HepG2 (cell line): ENCODE measurements around the gene SLC34A3. TPM values are rescaled to one million over a fixed set of nuclear protein-coding genes. Genes with fewer than 3 reads are reported as not detected.

ENCODE experiments used
- ATAC-seq: fragments of 200-7000 bp; cut with Tn5 transposase; 3 replicates; pipeline ENCODE4 v1.9.1; 2020; ENCODE audit warnings: mild to moderate bottlenecking, moderate library complexity
- BruUV-seq: library from RNA; stranded (reverse); fragments of 400-500 nt; replicated peaks from 2 replicates; lab custom pipeline; 2021; lab: Mats Ljungman, UMichigan
- CTCF ChIA-PET: fragments of 300-600 bp; formaldehyde crosslinking; extraction: SDS; loops from one replicate; lab custom pipeline; 2021; ENCODE audit warnings: low total read pairs, inconsistent platforms, low intra/inter-chr PET ratio; lab: Yijun Ruan, JAX
- POLR2A ChIA-PET: fragments of 350-600 bp; sonication (Branson Sonifier 250); formaldehyde crosslinking; loops from one replicate; lab custom pipeline; 2020; ENCODE audit warnings: antibody characterized with exemption, inconsistent platforms; lab: Yijun Ruan, JAX
- DNase-seq: peaks from one replicate; pipeline ENCODE4 v3.0.0-alpha.2; 2015; ENCODE audit warnings: low spot score
- FAIRE-seq: peaks from 3 replicates; lab custom pipeline; 2011; peaks lifted over from hg19 to GRCh38; lab: Jason Lieb, UNC
- H2AFZ ChIP-seq: one replicate; pipeline ENCODE4 v1.6.1; 2011; ENCODE audit warnings: low read length, inconsistent platforms
- H3K27ac ChIP-seq: fragments of 300-600 bp; 3 replicates; pipeline ENCODE4 v1.8.0; 2011; ENCODE audit warnings: mixed run types, mild to moderate bottlenecking, mixed read lengths, low read length, inconsistent platforms; ENCODE audit not compliant: insufficient read depth; ENCODE audit errors: extremely low read length
- H3K27me3 ChIP-seq, 2 experiments: fragments of 200-600 bp in 1 of 2; 2 replicates in 1 of 2; 3 replicates in 1 of 2; pipeline versions ENCODE4 v1.6.0 to v1.8.0; 2011; ENCODE audit warnings: low read length in 2 of 2, mild to moderate bottlenecking in 2 of 2, moderate library complexity in 2 of 2, inconsistent platforms in 1 of 2; ENCODE audit not compliant: insufficient read depth in 2 of 2, control insufficient read depth in 1 of 2
- H3K36me3 ChIP-seq, 2 experiments: fragments of 200-600 bp in 1 of 2; replicated peaks in 1 of 2; 2 replicates in 1 of 2; 3 replicates in 1 of 2; pipeline versions ENCODE4 v1.5.1 to v1.8.0; 2011; ENCODE audit warnings: low read length in 2 of 2, inconsistent platforms in 1 of 2; ENCODE audit not compliant: insufficient read depth in 2 of 2, control insufficient read depth in 1 of 2
- H3K4me1 ChIP-seq: 2 replicates; pipeline ENCODE4 v1.5.1; 2012; ENCODE audit warnings: low read length, inconsistent platforms; ENCODE audit not compliant: insufficient read depth
- H3K4me2 ChIP-seq: 2 replicates; pipeline ENCODE4 v1.6.0; 2011; ENCODE audit warnings: low read depth, low read length, inconsistent platforms
- H3K4me3 ChIP-seq, 3 experiments: fragments of 200-600 bp in 1 of 3; sonication (generic), shearing (Covaris generic) in 1 of 3; replicated peaks in 1 of 3; 2 replicates each; pipeline ENCODE4 v1.5.1; 2011 to 2016; ENCODE audit warnings: low read length in 3 of 3, inconsistent platforms in 2 of 3, low read depth in 2 of 3, mild to moderate bottlenecking in 2 of 3, control low read depth in 1 of 3, mixed read lengths in 1 of 3; ENCODE audit not compliant: insufficient read depth in 1 of 3
- H3K79me2 ChIP-seq: one replicate; pipeline ENCODE4 v1.6.1; 2011; ENCODE audit warnings: low read length, inconsistent platforms; ENCODE audit not compliant: insufficient read depth
- H3K9ac ChIP-seq: 2 replicates; pipeline ENCODE4 v1.6.0; 2011; ENCODE audit warnings: mild to moderate bottlenecking, low read depth, low read length, inconsistent platforms; ENCODE audit not compliant: insufficient read depth
- H3K9me3 ChIP-seq: 2 replicates; pipeline ENCODE4 v1.5.1; 2012; ENCODE audit warnings: mild to moderate bottlenecking, low read length
- H4K20me1 ChIP-seq: 2 replicates; pipeline ENCODE4 v1.6.0; 2011; ENCODE audit warnings: inconsistent platforms, mild to moderate bottlenecking, low read length, moderate library complexity; ENCODE audit not compliant: insufficient read depth
- ARNT2 ChIP-seq: sonication (generic); formaldehyde crosslinking; IDR thresholded peaks from 2 replicates; pipeline ENCODE4 v1.8.0; 2022; ENCODE audit warnings: mild to moderate bottlenecking, low read depth, missing genetic modification reagents, moderate library complexity
- CBX2 ChIP-seq, 2 experiments: fragments of 200-600 bp in 1 of 2; sonication (generic); formaldehyde crosslinking in 1 of 2; IDR thresholded peaks; 2 replicates each; pipeline versions ENCODE4 v1.7.0 to v1.8.1; 2018 to 2022; ENCODE audit warnings: low read depth in 2 of 2, low read length in 1 of 2, mild to moderate bottlenecking in 1 of 2, missing genetic modification reagents in 1 of 2
- CREB3 ChIP-seq: sonication (generic); formaldehyde crosslinking; IDR thresholded peaks from 2 replicates; pipeline ENCODE4 v1.5.0; 2020; ENCODE audit warnings: missing genetic modification reagents
- HDAC2 ChIP-seq: sonication (generic); formaldehyde crosslinking; IDR thresholded peaks from 2 replicates; pipeline ENCODE4 v1.4.0; 2020; ENCODE audit warnings: missing genetic modification reagents
- KLF11 ChIP-seq: IDR thresholded peaks from 2 replicates; pipeline ENCODE4 v1.6.1; 2016; ENCODE audit warnings: missing compliant biosample characterization
- MIXL1 ChIP-seq: IDR thresholded peaks from 2 replicates; pipeline ENCODE4 v1.6.1; 2016
- NR2F6 ChIP-seq, 2 experiments: IDR thresholded peaks; 2 replicates each; pipeline ENCODE4 v1.6.1; 2016; ENCODE audit warnings: antibody characterized with exemption in 1 of 2, mild to moderate bottlenecking in 1 of 2
- PHF8 ChIP-seq: sonication (generic); formaldehyde crosslinking; IDR thresholded peaks from 2 replicates; pipeline ENCODE4 v1.5.0; 2020; ENCODE audit warnings: missing genetic modification reagents
- PRDM10 ChIP-seq: sonication (generic); formaldehyde crosslinking; IDR thresholded peaks from 2 replicates; pipeline ENCODE4 v1.4.0; 2020; ENCODE audit warnings: low read depth, missing genetic modification reagents
- ZIK1 ChIP-seq: sonication (generic); formaldehyde crosslinking; IDR thresholded peaks from 2 replicates; pipeline ENCODE4 v1.5.0; 2020; ENCODE audit warnings: mild to moderate bottlenecking, low read depth, missing genetic modification reagents, borderline replicate concordance
- ZNF354B ChIP-seq: sonication (generic); formaldehyde crosslinking; IDR thresholded peaks from 2 replicates; pipeline ENCODE4 v1.8.0; 2022; ENCODE audit warnings: mild to moderate bottlenecking, missing genetic modification reagents
- ZNF839 ChIP-seq: sonication (generic); formaldehyde crosslinking; IDR thresholded peaks from 2 replicates; pipeline ENCODE4 v1.4.0; 2020; ENCODE audit warnings: missing genetic modification reagents, mild to moderate bottlenecking, borderline replicate concordance
- WGBS: methylation state at CpG from one replicate; pipeline ENCODE4 v1.1.6; 2017; ENCODE audit warnings: low lambda C conversion rate; 5-methylcytosine and 5-hydroxymethylcytosine counted together
- in situ Hi-C: cut with HindIII; loops from 2 replicates; pipeline ENCODE4 v1.10.0; 2017; ENCODE audit warnings: low pct_unique_long_range_greater_than_20kb; ENCODE audit not compliant: extremely low pct_ligation_motif_present
- intact Hi-C: fragments of 100-400 bp; cut with micrococcal nuclease; formaldehyde crosslinking; loops from one replicate; pipeline ENCODE4 v1.10.0; 2022; ENCODE audit not compliant: unreplicated experiment
- polyA plus RNA-seq, 8 experiments: library from polyadenylated mRNA; depleted of rRNA in 3 of 8; stranded (reverse) in 7 of 8; unstranded in 1 of 8; fragments of >200 nt; fragmentation: Illumina TruSeq in 4 of 8; extraction: Trizol in 4 of 8; gene quantifications; 2 replicates each; pipeline versions ENCODE4 v1.2.1 to v1.2.3, GENCODE V29; 2011 to 2016; ENCODE audit warnings: low read depth in 4 of 8, missing spikeins in 1 of 8, mixed read lengths in 1 of 8; ENCODE audit not compliant: insufficient read depth in 1 of 8
- total RNA-seq, 5 experiments: library from RNA; depleted of rRNA; stranded (reverse); fragments of >200 nt; fragmentation: Illumina TruSeq; extraction: Trizol; gene quantifications; 2 replicates each; pipeline ENCODE4 v1.2.3, GENCODE V29; 2016; ENCODE audit warnings: low read depth in 1 of 5
- TF ChIP-seq, protein P1 (sequence below): IDR thresholded peaks from 2 replicates; pipeline ENCODE4 v1.6.1; 2016
- TF ChIP-seq, protein P2 (sequence below): sonication (generic); formaldehyde crosslinking; conservative IDR thresholded peaks from 2 replicates; pipeline ENCODE4 v1.8.0; 2022; ENCODE audit warnings: missing genetic modification reagents
- TF ChIP-seq, protein P3 (sequence below): sonication (generic); formaldehyde crosslinking; IDR thresholded peaks from 2 replicates; pipeline ENCODE4 v1.4.0; 2020; ENCODE audit warnings: mild to moderate bottlenecking, missing genetic modification reagents
- TF ChIP-seq, protein P4 (sequence below): sonication (generic); formaldehyde crosslinking; IDR thresholded peaks from 2 replicates; pipeline ENCODE4 v1.5.0; 2020; ENCODE audit warnings: missing genetic modification reagents

Gene SLC34A3
- total and polyA plus RNA-seq, 2 of the 13 experiments (the other 11 are each of a cell fraction or from before 2014, with no cell fraction given) = 0.07 to 1.0 TPM

- in situ Hi-C loops = no loop called here
- POLR2A ChIA-PET = interaction anchor here (1.1 to 1.9 kb wide), 2 partner anchors 8 to 30 kb away, joined by 5 to 6 read pairs; partner anchors contain the start of gene TPRN
- peaks cover 9 to 14% of the 10 kb centered on the region in 2 experiments; a peak in 3 of 5 replicates for H3K36me3 ChIP-seq
- H3K4me2 ChIP-seq = no peak overlapping the region
- H3K27ac ChIP-seq = no peak overlapping the region
- intact Hi-C loops = no loop called here
- no peak for DNase-seq
- CTCF ChIA-PET = no interaction called here
- no peaks in the 10 kb centered on the region for H3K9me3 ChIP-seq
- no peaks in the 10 kb centered on the region for H3K27me3 ChIP-seq
- ATAC-seq = no peak
- no peak overlapping the region for H2AFZ ChIP-seq
- no peak overlapping the region for H3K4me3 ChIP-seq
- no peak for FAIRE-seq
- no TSS peak for BruUV-seq
- H3K9ac ChIP-seq = no peak overlapping the region
- peaks cover 40% of the 10 kb centered on the region for H3K79me2 ChIP-seq
- 100% methylated on average over 1 of the region's 2 CpGs for WGBS
- no peaks in the 10 kb centered on the region; the same call in 1 of the 2 replicates for H4K20me1 ChIP-seq
- H3K4me1 ChIP-seq = peaks cover 48% of the 10 kb centered on the region
- TF ChIP-seq, protein P1, sequence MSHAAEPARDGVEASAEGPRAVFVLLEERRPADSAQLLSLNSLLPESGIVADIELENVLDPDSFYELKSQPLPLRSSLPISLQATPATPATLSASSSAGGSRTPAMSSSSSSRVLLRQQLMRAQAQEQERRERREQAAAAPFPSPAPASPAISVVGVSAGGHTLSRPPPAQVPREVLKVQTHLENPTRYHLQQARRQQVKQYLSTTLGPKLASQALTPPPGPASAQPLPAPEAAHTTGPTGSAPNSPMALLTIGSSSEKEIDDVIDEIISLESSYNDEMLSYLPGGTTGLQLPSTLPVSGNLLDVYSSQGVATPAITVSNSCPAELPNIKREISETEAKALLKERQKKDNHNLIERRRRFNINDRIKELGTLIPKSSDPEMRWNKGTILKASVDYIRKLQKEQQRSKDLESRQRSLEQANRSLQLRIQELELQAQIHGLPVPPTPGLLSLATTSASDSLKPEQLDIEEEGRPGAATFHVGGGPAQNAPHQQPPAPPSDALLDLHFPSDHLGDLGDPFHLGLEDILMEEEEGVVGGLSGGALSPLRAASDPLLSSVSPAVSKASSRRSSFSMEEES (CRISPR knock-in tag) = no peak
- no peak for TF ChIP-seq ARNT2 (CRISPR knock-in tag)
- no peak for TF ChIP-seq PHF8
- no peak for TF ChIP-seq NR2F6 (IDR thresholded peaks at IDR 0.05)
- no peak for TF ChIP-seq NR2F6 (CRISPR knock-in tag; IDR thresholded peaks at IDR 0.05)
- TF ChIP-seq KLF11 (CRISPR knock-in tag) = no peak
- TF ChIP-seq, protein P2, sequence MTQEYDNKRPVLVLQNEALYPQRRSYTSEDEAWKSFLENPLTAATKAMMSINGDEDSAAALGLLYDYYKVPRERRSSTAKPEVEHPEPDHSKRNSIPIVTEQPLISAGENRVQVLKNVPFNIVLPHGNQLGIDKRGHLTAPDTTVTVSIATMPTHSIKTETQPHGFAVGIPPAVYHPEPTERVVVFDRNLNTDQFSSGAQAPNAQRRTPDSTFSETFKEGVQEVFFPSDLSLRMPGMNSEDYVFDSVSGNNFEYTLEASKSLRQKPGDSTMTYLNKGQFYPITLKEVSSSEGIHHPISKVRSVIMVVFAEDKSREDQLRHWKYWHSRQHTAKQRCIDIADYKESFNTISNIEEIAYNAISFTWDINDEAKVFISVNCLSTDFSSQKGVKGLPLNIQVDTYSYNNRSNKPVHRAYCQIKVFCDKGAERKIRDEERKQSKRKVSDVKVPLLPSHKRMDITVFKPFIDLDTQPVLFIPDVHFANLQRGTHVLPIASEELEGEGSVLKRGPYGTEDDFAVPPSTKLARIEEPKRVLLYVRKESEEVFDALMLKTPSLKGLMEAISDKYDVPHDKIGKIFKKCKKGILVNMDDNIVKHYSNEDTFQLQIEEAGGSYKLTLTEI (CRISPR knock-in tag) = no peak
- TF ChIP-seq, protein P3, sequence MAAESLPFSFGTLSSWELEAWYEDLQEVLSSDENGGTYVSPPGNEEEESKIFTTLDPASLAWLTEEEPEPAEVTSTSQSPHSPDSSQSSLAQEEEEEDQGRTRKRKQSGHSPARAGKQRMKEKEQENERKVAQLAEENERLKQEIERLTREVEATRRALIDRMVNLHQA (CRISPR knock-in tag) = no peak
- TF ChIP-seq MIXL1 = no peak
- TF ChIP-seq ZNF839 (CRISPR knock-in tag) = no peak
- TF ChIP-seq PRDM10 = no peak
- TF ChIP-seq HDAC2 (CRISPR knock-in tag) = no peak
- TF ChIP-seq CBX2 (IDR thresholded peaks at IDR 0.05; ENCODE audit: low read depth, low read length) = no peak
- no peak for TF ChIP-seq CBX2 (CRISPR knock-in tag; IDR thresholded peaks at IDR 0.05; ENCODE audit: low read depth)
- no peak for TF ChIP-seq ZIK1 (CRISPR knock-in tag)
- no peak for TF ChIP-seq CREB3 (CRISPR knock-in tag)
- no peak for TF ChIP-seq ZNF354B (CRISPR knock-in tag)
- TF ChIP-seq, protein P4, sequence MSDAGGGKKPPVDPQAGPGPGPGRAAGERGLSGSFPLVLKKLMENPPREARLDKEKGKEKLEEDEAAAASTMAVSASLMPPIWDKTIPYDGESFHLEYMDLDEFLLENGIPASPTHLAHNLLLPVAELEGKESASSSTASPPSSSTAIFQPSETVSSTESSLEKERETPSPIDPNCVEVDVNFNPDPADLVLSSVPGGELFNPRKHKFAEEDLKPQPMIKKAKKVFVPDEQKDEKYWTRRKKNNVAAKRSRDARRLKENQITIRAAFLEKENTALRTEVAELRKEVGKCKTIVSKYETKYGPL (CRISPR knock-in tag) = no peak
These were observed 37.8 kb upstream of the SLC34A3 start for GRCh38 chr9:137192859-137193258.
